DMS53 treated with DMSO at 0.1 percent for 48 hours (cell line): Measurements from ENCODE around the gene ANKRD27.

Source experiments
- DNase-seq: peaks from one replicate; lab custom pipeline; 2025; ENCODE audit not compliant: unreplicated experiment; lab: John Stamatoyannopoulos, UW

Gene ANKRD27

DNA sequence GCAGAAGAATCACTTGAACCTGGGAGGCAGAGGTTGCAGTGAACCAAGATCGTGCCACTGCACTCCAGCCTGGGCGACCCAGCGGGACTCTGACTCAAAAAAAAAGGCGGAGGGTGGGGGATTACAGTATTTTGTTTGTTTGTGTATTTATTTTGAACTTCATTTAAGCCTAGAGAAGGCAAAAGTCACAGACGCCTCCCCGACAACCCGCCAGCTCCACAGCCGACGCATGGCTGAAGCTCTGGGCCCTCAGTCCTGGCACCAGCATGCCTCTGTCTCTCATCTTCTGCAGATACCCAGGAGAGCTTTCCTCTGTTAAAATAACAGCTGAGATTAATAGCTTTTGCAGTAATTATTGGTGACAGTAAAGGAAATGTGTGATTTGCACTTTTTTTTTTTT, 111.2 kb downstream of the ANKRD27 start:
- no peak for DNase-seq

DNA sequence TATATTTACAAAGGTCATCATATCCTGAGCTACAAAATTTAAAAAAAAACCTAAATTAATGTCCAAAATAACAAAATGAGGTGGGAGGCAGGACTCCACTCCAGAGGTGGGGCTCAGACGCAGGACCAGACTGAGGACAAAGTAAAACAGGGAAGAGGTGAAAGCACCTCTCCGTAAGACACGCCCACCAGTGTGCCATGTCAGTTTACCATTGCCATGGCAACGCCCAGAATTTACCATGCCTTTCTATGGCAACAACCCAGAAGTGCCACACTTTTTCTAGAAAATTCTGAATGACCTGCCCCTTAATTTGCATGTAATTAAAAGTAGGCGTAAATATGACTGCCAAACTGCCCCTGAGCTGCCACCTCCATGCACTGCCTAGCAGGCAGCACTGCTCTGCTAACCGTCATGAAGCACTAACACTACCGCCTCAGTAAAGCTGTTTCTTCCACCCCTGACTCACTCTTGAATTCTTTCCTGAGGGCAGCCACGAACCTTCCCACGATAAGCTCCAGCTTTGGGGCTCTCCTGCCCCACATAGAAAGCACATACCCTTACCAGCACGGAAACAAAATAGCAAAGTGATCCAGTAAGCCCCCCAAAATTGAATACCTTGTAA, 116.3 kb downstream of the ANKRD27 start:
- no peak for DNase-seq

DNA sequence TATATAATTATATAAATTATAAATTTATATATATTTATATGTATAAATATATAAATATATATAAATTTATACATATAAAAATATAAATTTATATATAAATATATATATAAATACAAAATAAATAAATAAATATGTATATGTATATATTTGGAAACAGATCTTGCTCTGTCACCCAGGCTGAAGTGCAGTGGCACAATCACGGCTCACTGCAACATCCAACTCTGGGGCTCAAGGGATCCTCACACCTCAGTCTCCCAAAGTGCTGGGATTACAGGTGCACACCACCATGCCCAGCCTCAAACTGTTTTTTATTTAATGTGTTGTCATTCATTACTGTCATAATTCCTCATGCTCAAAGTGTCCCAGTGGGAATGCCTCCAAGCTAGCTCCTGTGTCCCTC, 119.2 kb downstream of the ANKRD27 start:
- no peak for DNase-seq

DNA sequence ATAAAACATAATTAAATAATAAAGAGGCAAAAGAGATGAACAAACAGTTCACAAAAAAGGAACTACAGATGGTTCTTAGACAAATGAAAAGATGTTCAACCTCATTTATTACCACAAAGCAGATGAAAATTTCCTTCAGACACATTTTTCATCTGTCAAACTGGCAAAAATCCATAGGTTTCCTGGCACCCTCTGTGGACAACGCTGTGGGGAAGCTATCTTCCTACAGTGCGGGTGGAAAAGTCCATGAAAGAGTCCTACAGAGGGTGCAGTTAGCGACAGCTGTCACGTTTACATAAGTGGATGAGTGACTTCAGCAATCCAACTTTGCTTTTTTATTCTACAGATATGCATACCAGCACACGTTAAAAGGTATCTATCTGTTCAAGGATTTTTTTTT, 124.3 kb downstream of the ANKRD27 start:
- no peak for DNase-seq
